HepG2 (cell line): Measurements from ENCODE around the gene MYADML2. TPM values are rescaled to one million over a fixed set of nuclear protein-coding genes. Genes with fewer than 3 reads are reported as not detected.

Experiments
- BCLAF1 ChIP-seq: fragments of 450-650 bp; IDR thresholded peaks from 2 replicates; pipeline ENCODE4 v1.6.1; 2017; ENCODE audit warnings: mild to moderate bottlenecking
- CHCHD3 ChIP-seq: sonication (generic); formaldehyde crosslinking; IDR thresholded peaks from 2 replicates; pipeline ENCODE4 v1.8.0; 2022; ENCODE audit warnings: mild to moderate bottlenecking, missing genetic modification reagents, moderate library complexity
- CHD2 ChIP-seq: IDR thresholded peaks from 2 replicates; pipeline ENCODE4 v1.6.1; 2011; ENCODE audit warnings: low read depth, low read length, improper control_type of control experiment
- CREBL2 ChIP-seq: sonication (generic); formaldehyde crosslinking; IDR thresholded peaks from 2 replicates; pipeline ENCODE4 v1.8.1; 2023; ENCODE audit warnings: missing genetic modification reagents, mild to moderate bottlenecking, borderline replicate concordance
- FOXJ3 ChIP-seq: sonication (generic); formaldehyde crosslinking; IDR thresholded peaks from 2 replicates; pipeline ENCODE4 v1.4.0; 2020; ENCODE audit warnings: missing genetic modification reagents, mild to moderate bottlenecking, borderline replicate concordance
- FOXK2 ChIP-seq: fragments of 450-650 bp; IDR thresholded peaks from 2 replicates; pipeline ENCODE4 v1.6.1; 2016
- FOXM1 ChIP-seq: sonication (generic); formaldehyde crosslinking; IDR thresholded peaks from 2 replicates; pipeline ENCODE4 v1.5.0; 2020; ENCODE audit warnings: missing genetic modification reagents
- HIVEP1 ChIP-seq: sonication (generic); formaldehyde crosslinking; IDR thresholded peaks from 2 replicates; pipeline ENCODE4 v1.4.0; 2020; ENCODE audit warnings: mild to moderate bottlenecking, missing genetic modification reagents
- IKZF1 ChIP-seq: fragments of 450-650 bp; IDR thresholded peaks from 2 replicates; pipeline ENCODE4 v1.7.1; 2016
- MAFK ChIP-seq, 2 experiments: IDR thresholded peaks in 1 of 2; conservative IDR thresholded peaks in 1 of 2; 2 replicates each; pipeline ENCODE4 v1.6.1; 2011; ENCODE audit warnings: improper control_type of control experiment in 2 of 2, low read length in 2 of 2
- MTF1 ChIP-seq: sonication (generic); formaldehyde crosslinking; IDR thresholded peaks from 2 replicates; pipeline ENCODE4 v1.5.0; 2020; ENCODE audit warnings: missing genetic modification reagents
- NFIC ChIP-seq: IDR thresholded peaks from 2 replicates; pipeline ENCODE4 v1.6.1; 2012; ENCODE audit warnings: mild to moderate bottlenecking, low read length, inconsistent platforms
- RFXANK ChIP-seq: IDR thresholded peaks from 2 replicates; pipeline ENCODE4 v1.6.1; 2016
- SIX4 ChIP-seq: sonication (generic); formaldehyde crosslinking; IDR thresholded peaks from 2 replicates; pipeline ENCODE4 v1.4.0; 2020; ENCODE audit warnings: missing genetic modification reagents
- TBL1XR1 ChIP-seq: fragments of 150-350 bp; IDR thresholded peaks from 2 replicates; pipeline ENCODE4 v1.6.1; 2014; ENCODE audit warnings: borderline replicate concordance, low read length; ENCODE audit not compliant: partially characterized antibody
- TSC22D2 ChIP-seq: sonication (generic); formaldehyde crosslinking; IDR thresholded peaks from 2 replicates; pipeline ENCODE4 v1.5.1; 2020; ENCODE audit warnings: missing genetic modification reagents, mild to moderate bottlenecking, borderline replicate concordance
- WIZ ChIP-seq: sonication (generic); formaldehyde crosslinking; IDR thresholded peaks from 2 replicates; pipeline ENCODE4 v1.5.1; 2020; ENCODE audit warnings: mild to moderate bottlenecking, missing genetic modification reagents
- ZFP41 ChIP-seq: sonication (generic); formaldehyde crosslinking; IDR thresholded peaks from 2 replicates; pipeline ENCODE4 v1.4.0; 2020; ENCODE audit warnings: mild to moderate bottlenecking, missing genetic modification reagents, borderline replicate concordance
- ZHX1 ChIP-seq: sonication (generic); formaldehyde crosslinking; IDR thresholded peaks from 2 replicates; pipeline ENCODE4 v1.8.1; 2022; ENCODE audit warnings: low read depth, mild to moderate bottlenecking, missing genetic modification reagents
- ZNF136 ChIP-seq: sonication (generic); formaldehyde crosslinking; IDR thresholded peaks from 2 replicates; pipeline ENCODE4 v1.8.1; 2022; ENCODE audit warnings: low read depth, mild to moderate bottlenecking, moderate library complexity, missing genetic modification reagents
- ZNF138 ChIP-seq: sonication (generic); formaldehyde crosslinking; IDR thresholded peaks from 2 replicates; pipeline ENCODE4 v1.5.0; 2020; ENCODE audit warnings: mild to moderate bottlenecking, low read depth, missing genetic modification reagents
- ZNF335 ChIP-seq: sonication (generic); formaldehyde crosslinking; IDR thresholded peaks from 2 replicates; pipeline ENCODE4 v1.4.0; 2020; ENCODE audit warnings: missing genetic modification reagents
- ZNF639 ChIP-seq: conservative IDR thresholded peaks from 2 replicates; pipeline ENCODE4 v1.6.1; 2018; ENCODE audit warnings: missing genetic modification reagents
- ZNF747 ChIP-seq: sonication (generic); formaldehyde crosslinking; IDR thresholded peaks from 2 replicates; pipeline ENCODE4 v1.8.1; 2023; ENCODE audit warnings: missing genetic modification reagents, mild to moderate bottlenecking, borderline replicate concordance
- polyA plus RNA-seq, 8 experiments: library from polyadenylated mRNA; depleted of rRNA in 3 of 8; stranded (reverse) in 7 of 8; unstranded in 1 of 8; fragments of >200 nt; fragmentation: Illumina TruSeq in 4 of 8; extraction: Trizol in 4 of 8; gene quantifications; 2 replicates each; pipeline versions ENCODE4 v1.2.1 to v1.2.3, GENCODE V29; 2011 to 2016; ENCODE audit warnings: low read depth in 4 of 8, missing spikeins in 1 of 8, mixed read lengths in 1 of 8; ENCODE audit not compliant: insufficient read depth in 1 of 8
- total RNA-seq, 5 experiments: library from RNA; depleted of rRNA; stranded (reverse); fragments of >200 nt; fragmentation: Illumina TruSeq; extraction: Trizol; gene quantifications; 2 replicates each; pipeline ENCODE4 v1.2.3, GENCODE V29; 2016; ENCODE audit warnings: low read depth in 1 of 5

Gene MYADML2
- total and polyA plus RNA-seq, 2 of the 13 experiments (the other 11 are each of a cell fraction or from before 2014, with no cell fraction given) = not detected

GRCh38 chr17:81992306-81993102, 45.5 kb upstream of the MYADML2 start (continued):
- TF ChIP-seq CREBL2 (CRISPR knock-in tag) (peak; percentile 98), HIVEP1 (peak; percentile 99), TSC22D2 (CRISPR knock-in tag) (peak; percentile 96), RFXANK (CRISPR knock-in tag) (no peak), SIX4 (CRISPR knock-in tag) (peak; percentile 95), ZFP41 (CRISPR knock-in tag) (peak; percentile 94; the same call in 1 of the 2 replicates), NFIC (no peak), TBL1XR1 (no peak), MAFK (conservative IDR thresholded peaks at IDR 0.05 in 1 of 2, IDR thresholded peaks at IDR 0.05 in 1 of 2; ENCODE audit: low read length in 2 of 2) (no peak), ZNF335 (CRISPR knock-in tag) (no peak; the same call in 1 of the 2 replicates), FOXK2 (no peak), ZNF639 (peak; percentile 36), FOXJ3 (CRISPR knock-in tag) (peak; percentile 74; the same call in 1 of the 2 replicates), ZHX1 (CRISPR knock-in tag) (peak; percentile 98), FOXM1 (CRISPR knock-in tag) (peak; percentile 55; the same call in 1 of the 2 replicates), BCLAF1 (no peak), CHD2 (no peak), WIZ (CRISPR knock-in tag) (peak; percentile 97), ZNF136 (CRISPR knock-in tag) (0 out of 2 replicates have a peak, but pooled peaks have one; percentile 88), IKZF1 (no peak), CHCHD3 (peak; percentile 98), ZNF747 (CRISPR knock-in tag) (peak; percentile 99), MTF1 (no peak; the same call in none of the 2 replicates), ZNF138 (CRISPR knock-in tag) (peak; percentile 93)
